Peyer's patch (tissue), 4 donors: Measurements from ENCODE around the gene ZNF207.

Experiments
- CTCF ChIP-seq, 6 experiments: fragments of 450-650 bp in 4 of 6; fragments of 200-600 bp in 2 of 6; sonication (generic) in 1 of 6; IDR thresholded peaks; one replicate each; pipeline ENCODE4 v1.5.1; 2017 to 2019; ENCODE audit warnings: antibody characterized with exemption in 6 of 6, mild to moderate bottlenecking in 3 of 6, moderate library complexity in 1 of 6
- POLR2A ChIP-seq, 2 donors: fragments of 450-650 bp; IDR thresholded peaks; one replicate each; pipeline ENCODE4 v1.5.1; 2017; ENCODE audit warnings: antibody characterized with exemption in 2 of 2, mild to moderate bottlenecking in 2 of 2, moderate library complexity in 2 of 2

DNA sequence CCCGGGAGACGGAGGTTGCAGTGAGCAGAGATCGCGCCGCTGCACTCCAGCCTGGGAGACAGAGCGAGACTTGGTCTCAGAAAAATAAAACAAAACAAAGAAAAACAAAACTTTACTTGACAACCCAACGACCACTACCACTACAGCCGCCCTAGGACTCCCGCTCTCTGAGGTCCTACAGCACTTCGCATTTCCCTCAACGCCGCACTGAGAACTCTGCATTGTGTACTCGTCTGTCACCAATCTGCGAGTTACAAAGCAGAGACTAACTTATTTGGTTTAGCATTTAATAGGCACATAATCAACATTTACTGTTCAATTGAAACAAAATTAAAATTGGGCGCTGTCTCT lies 479 bp upstream of the ZNF207 start:
- TF ChIP-seq CTCF (IDR thresholded peaks at IDR 0.05) = no peak
- no peak for TF ChIP-seq POLR2A (IDR thresholded peaks at IDR 0.05)
